ENCODE data around the gene STAP1.
"Not testable (repeated sequence)": the region's sequence is repeated elsewhere in the genome, so short reads cannot be mapped to it uniquely, and the experiment has no call there.

STAP1 gene

GRCh38 chr4:67558493-67558892, at the start of gene STAP1:
TSS of gene STAP1 (plus strand) at chr4:67558727. CDS start at chr4:67558810, 83 bp downstream.
- DNase-seq: no peak

- DNase-seq: no peak
Measured at GRCh38 chr4:67512501-67512900, 46.0 kb upstream of the STAP1 start.

- no peak for DNase-seq
Measured at GRCh38 chr4:67520141-67520540, 38.4 kb upstream of the STAP1 start.

GRCh38 chr4:67521506-67521905, 37.0 kb upstream of the STAP1 start:
- no peak for DNase-seq

- no peak for DNase-seq
Measured at GRCh38 chr4:67522230-67522629, 36.3 kb upstream of the STAP1 start.

GRCh38 chr4:67522851-67523671, 35.5 kb upstream of the STAP1 start:
- DNase-seq: no peak

GRCh38 chr4:67524140-67524539, 34.4 kb upstream of the STAP1 start:
- DNase-seq: not testable (repeated sequence)

- DNase-seq: no peak
Measured at GRCh38 chr4:67531379-67531962, 27.1 kb upstream of the STAP1 start.

- not testable (repeated sequence) for DNase-seq
Measured at GRCh38 chr4:67532397-67532796, 26.1 kb upstream of the STAP1 start.

- DNase-seq: no peak
Measured at GRCh38 chr4:67533112-67533511, 25.4 kb upstream of the STAP1 start.

GRCh38 chr4:67535280-67535840, 23.2 kb upstream of the STAP1 start:
- DNase-seq: no peak

- DNase-seq: no peak
Measured at GRCh38 chr4:67539830-67540229, 18.7 kb upstream of the STAP1 start.

GRCh38 chr4:67542076-67542475, 16.5 kb upstream of the STAP1 start:
- no peak for DNase-seq

- peak; percentile 60 to 98 (median 92) for DNase-seq
Measured at GRCh38 chr4:67545199-67546003, 13.1 kb upstream of the STAP1 start, which contains the start of gene CENPC. TSS of gene CENPC (minus strand) at chr4:67545503. CDS start at chr4:67545355, 148 bp downstream.

GRCh38 chr4:67546004-67546356, 12.5 kb upstream of the STAP1 start:
- no peak for DNase-seq

GRCh38 chr4:67546971-67547370, 11.6 kb upstream of the STAP1 start:
- DNase-seq: peak in 4 of 58 donors; percentile 1 to 9 (median 4)

GRCh38 chr4:67549123-67549522, 9.4 kb upstream of the STAP1 start:
- no peak for DNase-seq

GRCh38 chr4:67550451-67550850, 8.1 kb upstream of the STAP1 start:
- DNase-seq: no peak

- DNase-seq: no peak
Measured at GRCh38 chr4:67550857-67551256, 7.7 kb upstream of the STAP1 start.

- not testable (repeated sequence) for DNase-seq
Measured at GRCh38 chr4:67552146-67552792, 6.3 kb upstream of the STAP1 start.

GRCh38 chr4:67554096-67554495, 4.4 kb upstream of the STAP1 start:
- no peak for DNase-seq
